Keratinocyte (primary cell): Measurements from ENCODE around the gene CLC.

ENCODE experiments used
- EZH2 ChIP-seq: IDR thresholded peaks from one replicate; pipeline ENCODE4 v1.6.1; 2012; ENCODE audit warnings: inconsistent platforms, mild to moderate bottlenecking, low read length, moderate library complexity
- TF ChIP-seq, protein P1 (sequence below), 3 experiments: IDR thresholded peaks in 1 of 3; conservative IDR thresholded peaks in 1 of 3; optimal IDR thresholded peaks in 1 of 3; 2 replicates in 2 of 3; 3 replicates in 1 of 3; pipeline versions ENCODE3 to v1.5.1; 2011; ENCODE audit warnings: low read length in 3 of 3, mild to moderate bottlenecking in 3 of 3, moderate library complexity in 2 of 3, control low read depth in 1 of 3, inconsistent platforms in 1 of 3; ENCODE audit not compliant: insufficient read depth in 2 of 3; ENCODE audit errors: extremely low read depth in 1 of 3

DNA sequence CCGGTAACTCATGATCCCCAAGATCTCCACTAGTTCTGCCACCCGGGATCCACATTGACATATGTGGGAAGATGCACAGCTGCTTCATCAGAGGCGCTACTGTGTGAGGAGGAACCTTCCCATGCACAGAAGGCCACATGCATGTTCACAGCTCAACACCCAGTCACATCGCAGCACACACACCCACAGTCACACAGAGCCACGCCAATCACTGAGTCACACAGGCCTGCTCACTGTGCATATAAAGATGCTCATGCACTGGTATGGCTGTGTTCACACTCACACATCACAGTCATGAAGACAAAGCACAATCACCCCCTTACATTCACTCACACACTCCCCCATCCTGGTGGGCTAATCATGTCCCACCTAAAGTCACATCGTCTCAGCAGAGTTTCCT is 9.8 kb downstream of the CLC start:
- TF ChIP-seq, protein P1, sequence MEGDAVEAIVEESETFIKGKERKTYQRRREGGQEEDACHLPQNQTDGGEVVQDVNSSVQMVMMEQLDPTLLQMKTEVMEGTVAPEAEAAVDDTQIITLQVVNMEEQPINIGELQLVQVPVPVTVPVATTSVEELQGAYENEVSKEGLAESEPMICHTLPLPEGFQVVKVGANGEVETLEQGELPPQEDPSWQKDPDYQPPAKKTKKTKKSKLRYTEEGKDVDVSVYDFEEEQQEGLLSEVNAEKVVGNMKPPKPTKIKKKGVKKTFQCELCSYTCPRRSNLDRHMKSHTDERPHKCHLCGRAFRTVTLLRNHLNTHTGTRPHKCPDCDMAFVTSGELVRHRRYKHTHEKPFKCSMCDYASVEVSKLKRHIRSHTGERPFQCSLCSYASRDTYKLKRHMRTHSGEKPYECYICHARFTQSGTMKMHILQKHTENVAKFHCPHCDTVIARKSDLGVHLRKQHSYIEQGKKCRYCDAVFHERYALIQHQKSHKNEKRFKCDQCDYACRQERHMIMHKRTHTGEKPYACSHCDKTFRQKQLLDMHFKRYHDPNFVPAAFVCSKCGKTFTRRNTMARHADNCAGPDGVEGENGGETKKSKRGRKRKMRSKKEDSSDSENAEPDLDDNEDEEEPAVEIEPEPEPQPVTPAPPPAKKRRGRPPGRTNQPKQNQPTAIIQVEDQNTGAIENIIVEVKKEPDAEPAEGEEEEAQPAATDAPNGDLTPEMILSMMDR (optimal IDR thresholded peaks at IDR 0.05 in 1 of 3, IDR thresholded peaks at IDR 0.05 in 1 of 3, conservative IDR thresholded peaks at IDR 0.05 in 1 of 3; ENCODE audit: extremely low read depth in 1 of 3, insufficient read depth in 2 of 3, low read length in 3 of 3), result no peak
- TF ChIP-seq EZH2, result no peak
